OCI-LY1 (cell line): ENCODE measurements around the gene GAS2L2.

Experiments
- EZH2 ChIP-seq: fragments of 200-600 bp; sonication (generic), shearing (Covaris generic); IDR thresholded peaks from 2 replicates; pipeline ENCODE4 v1.8.0; 2017; ENCODE audit warnings: borderline replicate concordance, mixed run types, mild to moderate bottlenecking, antibody characterized with exemption, low read length, moderate library complexity, mixed read lengths
- TF ChIP-seq, protein P1 (sequence below): fragments of 200-600 bp; sonication (generic), shearing (Covaris generic); IDR thresholded peaks from 2 replicates; pipeline ENCODE4 v1.5.1; 2017; ENCODE audit warnings: mild to moderate bottlenecking, antibody characterized with exemption, low read length, moderate library complexity, mixed read lengths

DNA sequence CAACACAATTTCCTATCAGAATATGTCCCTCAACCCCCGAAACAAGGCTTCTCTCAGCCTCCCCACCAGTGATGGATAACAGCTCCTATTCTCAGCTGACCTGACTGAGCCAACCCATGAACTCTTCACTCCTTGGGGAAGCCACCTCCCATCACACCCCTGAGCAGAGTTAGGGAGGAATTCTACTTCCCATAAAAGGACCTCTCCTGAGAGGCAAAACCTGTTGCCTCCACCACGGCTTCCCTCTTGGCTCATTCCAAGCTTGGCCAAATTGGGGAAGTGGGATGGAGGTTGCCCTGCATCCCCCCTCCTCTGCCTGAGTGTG lies 27.3 kb downstream of the GAS2L2 start:
- TF ChIP-seq, protein P1, sequence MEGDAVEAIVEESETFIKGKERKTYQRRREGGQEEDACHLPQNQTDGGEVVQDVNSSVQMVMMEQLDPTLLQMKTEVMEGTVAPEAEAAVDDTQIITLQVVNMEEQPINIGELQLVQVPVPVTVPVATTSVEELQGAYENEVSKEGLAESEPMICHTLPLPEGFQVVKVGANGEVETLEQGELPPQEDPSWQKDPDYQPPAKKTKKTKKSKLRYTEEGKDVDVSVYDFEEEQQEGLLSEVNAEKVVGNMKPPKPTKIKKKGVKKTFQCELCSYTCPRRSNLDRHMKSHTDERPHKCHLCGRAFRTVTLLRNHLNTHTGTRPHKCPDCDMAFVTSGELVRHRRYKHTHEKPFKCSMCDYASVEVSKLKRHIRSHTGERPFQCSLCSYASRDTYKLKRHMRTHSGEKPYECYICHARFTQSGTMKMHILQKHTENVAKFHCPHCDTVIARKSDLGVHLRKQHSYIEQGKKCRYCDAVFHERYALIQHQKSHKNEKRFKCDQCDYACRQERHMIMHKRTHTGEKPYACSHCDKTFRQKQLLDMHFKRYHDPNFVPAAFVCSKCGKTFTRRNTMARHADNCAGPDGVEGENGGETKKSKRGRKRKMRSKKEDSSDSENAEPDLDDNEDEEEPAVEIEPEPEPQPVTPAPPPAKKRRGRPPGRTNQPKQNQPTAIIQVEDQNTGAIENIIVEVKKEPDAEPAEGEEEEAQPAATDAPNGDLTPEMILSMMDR = no peak
- TF ChIP-seq EZH2 = no peak
